HG03571 (cell line): ENCODE data around the gene CEP164.

Experiments
- ATAC-seq: cut with Tn5 transposase; IDR thresholded peaks from one replicate; pipeline ENCODE4 v1.9.1; 2021; ENCODE audit not compliant: unreplicated experiment

The CEP164 gene

DNA sequence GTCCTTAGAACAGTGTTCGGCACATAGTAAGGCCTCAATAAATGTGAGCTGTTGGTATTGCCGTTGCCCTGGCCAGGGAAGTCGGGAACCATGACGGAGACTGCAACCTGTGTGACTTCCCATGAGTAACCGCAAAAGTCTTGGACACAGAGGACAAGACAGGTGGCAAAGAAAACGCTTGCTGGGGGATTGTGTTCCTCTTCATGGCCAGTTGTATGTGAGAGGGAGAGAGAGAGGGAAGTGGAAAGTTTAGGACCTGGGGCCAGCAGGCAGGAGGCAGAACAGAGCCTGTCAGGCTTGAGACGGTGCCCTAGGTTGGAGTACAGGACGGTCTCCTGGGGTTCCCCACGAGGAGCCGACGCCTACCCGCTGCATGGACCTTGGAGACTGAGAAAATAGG is 90.2 kb downstream of the CEP164 start:
- ATAC-seq, result no peak

- ATAC-seq, result no peak
These were observed 91.3 kb downstream of the CEP164 start for GRCh38 chr11:117418737-117419481.

DNA sequence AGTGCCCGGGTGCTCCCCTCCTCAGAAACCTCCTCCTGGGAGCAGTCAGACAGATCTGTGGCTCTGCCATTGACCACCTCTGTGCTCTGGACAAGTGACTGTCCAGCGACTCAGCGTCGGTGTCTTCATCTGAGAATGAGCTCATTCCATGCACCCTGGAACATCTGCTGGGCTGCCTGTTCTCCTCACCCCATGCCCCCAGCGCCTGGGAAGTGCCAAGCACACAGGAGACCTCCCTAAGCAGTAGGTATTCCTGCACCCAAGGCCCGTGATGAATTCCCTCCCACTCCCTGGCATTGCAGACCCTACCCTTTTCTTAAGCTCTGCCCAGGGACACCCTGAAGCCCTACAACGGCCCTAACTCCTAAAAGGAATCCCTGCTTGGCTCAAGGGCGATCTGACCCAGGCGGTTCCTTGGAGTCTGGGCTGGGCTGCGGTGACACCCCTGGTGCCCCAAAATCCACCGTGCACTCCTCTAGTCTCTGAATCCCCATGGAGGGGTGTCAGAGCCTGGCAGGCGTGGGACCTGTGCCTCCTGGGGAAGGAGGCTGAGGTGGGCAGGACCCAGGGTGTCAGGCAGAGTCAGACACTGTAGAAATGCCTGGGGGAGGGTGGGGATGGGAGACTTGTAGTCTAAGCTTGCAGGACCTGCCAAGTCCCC is 92.0 kb downstream of the CEP164 start:
- ATAC-seq, result no peak

DNA sequence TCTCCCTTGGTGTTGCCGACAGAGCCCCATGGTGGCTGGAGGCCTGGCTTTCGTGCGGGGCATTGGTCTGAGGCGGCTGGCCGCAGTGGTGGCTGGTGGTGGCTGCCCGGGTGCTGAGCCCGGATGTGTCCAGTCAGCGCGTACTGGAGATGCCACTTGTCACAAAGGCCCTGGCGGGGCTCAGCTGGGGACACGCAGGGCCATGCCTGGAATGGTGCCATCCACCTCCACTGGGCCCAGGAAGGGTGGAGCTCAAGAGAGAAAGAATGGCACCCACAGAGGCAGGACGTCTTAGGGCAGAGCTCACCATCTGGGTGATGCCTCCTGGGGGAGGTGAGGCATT is 92.5 kb downstream of the CEP164 start:
- ATAC-seq, result no peak

DNA sequence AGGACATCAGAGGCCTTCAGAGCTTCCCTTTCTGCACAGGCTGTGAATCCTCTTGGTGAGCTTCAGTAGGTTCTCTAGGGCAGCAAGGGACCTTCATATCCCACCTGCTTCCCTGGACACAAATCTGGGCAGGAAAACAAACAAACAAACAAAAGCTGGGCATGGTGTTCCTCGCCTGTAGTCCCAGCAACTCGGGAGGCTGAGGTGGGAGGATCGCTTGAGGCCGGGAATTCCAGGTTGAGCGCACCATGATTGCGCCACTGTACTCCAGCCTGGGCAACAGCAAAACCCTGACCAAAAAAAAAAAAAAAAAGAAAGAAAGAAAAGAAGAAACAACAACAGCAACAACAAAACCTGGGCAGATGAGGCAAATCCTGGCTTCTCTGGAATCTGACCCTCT is 92.9 kb downstream of the CEP164 start:
- ATAC-seq, result no peak

DNA sequence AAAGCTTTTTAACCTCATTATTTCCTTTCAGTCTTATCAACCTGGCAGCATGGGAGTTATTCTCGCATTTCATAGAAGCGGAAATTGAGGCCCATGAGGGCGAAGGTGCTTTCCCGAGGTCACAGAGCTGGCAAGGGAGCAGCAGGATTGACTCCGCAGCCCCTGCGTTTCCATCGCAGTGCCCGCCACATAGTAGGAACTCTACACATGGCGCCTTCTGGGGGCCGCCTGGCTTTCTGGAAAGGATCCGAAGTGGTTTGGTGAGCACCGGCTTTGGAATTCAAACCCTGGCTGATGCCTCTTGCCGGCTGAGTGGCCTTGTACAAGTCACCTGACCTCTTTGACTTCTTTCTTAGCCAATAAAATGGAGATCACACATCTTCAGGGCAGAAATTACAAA is 93.4 kb downstream of the CEP164 start:
- ATAC-seq, result no peak

DNA sequence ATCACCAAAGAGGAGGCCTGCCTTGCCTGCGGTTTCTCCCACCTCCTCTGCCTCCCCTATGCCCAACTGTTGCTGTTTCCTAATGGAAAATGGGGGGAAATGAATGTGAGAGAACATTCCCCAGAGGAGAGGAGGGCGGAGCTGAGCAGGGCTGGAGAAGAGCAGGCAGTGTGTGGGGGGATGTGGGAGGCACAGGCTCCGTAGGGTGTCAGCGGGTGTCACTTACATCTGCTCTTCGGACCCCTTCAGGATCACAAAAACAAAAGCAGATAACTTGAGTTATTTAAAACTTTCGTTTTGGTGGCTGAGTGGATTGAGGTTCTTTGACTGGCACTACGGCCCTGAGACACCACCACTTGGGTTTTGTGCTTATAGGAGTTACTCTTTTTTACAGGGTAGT is 93.8 kb downstream of the CEP164 start:
- no peak for ATAC-seq

DNA sequence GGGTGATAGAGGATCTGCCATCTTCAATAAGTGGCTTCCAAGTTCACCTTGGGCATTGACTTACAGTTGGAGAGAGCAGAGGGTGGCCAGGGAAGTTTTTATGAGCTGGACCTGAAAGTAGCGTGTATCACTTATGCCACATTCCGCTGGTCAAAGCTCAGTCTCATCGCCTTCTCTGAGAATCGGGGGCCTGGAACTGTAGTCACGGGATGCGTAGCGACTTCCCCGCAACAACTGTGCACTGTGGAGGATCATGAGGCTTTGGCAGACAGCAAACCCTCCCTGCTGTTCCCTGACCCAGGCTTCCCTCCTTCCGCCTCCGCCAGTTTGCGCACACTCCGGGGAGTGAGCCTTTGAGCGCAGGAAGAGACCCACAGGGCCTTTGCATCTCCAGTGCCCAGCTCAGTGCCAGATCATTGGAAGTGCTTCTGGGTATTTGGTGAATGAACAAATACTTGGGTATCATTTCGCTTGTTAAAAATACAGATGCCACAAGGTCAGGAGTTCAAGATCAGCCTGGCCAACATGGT is 95.5 kb downstream of the CEP164 start:
- no peak for ATAC-seq

- ATAC-seq, result no peak
These were observed 97.1 kb downstream of the CEP164 start for GRCh38 chr11:117424781-117425180.

GRCh38 chr11:117425679-117426296 is 98.1 kb downstream of the CEP164 start:
- no peak for ATAC-seq

DNA sequence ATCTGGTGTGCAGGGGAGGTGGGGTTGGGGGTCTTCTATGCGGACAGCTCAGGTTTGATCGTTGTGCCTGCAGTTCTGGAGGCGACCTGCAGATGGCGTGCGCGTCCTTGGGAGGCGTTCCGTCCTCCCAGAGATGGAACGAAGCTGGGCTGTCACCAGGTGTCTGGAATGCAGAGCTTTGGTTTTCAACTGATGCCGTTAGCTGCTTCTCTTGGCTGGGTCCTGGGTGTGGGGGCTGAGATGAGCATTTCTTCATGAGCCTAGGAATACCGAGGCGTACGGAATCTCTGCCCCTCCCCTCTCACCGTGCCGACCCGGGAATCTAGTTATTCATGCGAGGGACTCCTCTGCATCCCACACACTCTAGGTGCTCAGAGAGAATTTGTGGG is 98.6 kb downstream of the CEP164 start:
- no peak for ATAC-seq

DNA sequence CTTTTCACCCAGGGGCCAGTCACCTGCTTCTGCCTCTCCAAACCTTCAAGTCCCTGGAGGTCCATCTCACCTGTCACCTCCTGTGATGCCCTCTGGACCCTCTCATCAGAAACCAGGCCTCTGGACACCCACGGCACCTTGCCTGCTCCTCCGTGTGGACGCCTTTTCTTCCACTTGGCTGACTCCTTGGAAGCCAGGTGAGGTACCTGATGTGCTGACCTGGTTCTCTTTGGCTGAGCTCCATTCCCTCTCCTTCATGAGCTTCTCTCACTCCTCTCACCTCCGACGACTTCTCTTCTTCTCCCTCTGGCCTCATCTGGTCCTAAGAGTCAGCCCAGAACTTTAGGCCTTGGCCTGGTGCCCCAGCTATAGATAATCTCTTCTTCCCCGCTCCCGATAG is 99.3 kb downstream of the CEP164 start:
- ATAC-seq, result no peak

- ATAC-seq, result no peak
These were observed 99.8 kb downstream of the CEP164 start for GRCh38 chr11:117427356-117427874.

DNA sequence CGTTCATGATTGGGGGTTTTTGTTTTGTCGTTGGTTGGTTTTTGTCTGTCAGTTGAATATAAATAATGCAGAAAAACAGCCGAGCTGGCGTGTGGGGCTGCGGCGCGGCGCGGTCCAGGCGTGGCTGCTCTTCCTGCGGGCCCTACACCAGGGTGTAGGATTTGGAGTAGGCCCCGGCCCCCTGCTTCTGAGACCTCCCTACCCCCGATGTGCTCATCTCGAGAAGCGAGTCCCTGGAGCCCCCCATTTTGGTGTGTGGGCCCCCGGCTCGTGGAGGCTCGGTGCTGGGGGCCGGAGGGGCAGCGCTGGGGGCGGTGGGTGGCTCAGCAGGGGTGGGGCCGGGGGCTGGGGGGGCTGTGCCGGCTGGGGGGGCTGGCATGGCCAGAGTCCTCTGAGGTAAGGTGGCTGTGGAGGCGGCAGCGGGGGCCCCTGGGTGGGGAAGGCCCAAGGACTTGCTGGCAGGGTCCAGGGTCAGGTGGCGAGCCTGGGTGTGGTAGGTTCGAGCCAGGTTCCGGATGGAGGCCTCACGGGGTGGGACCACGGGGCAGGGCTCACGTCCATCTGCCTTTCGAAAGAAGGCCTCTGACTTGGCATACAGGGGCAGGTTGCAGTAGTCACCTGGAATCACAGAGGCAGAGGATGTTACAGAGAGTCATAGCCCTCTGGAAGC is 100.7 kb downstream of the CEP164 start:
- ATAC-seq, result no peak

DNA sequence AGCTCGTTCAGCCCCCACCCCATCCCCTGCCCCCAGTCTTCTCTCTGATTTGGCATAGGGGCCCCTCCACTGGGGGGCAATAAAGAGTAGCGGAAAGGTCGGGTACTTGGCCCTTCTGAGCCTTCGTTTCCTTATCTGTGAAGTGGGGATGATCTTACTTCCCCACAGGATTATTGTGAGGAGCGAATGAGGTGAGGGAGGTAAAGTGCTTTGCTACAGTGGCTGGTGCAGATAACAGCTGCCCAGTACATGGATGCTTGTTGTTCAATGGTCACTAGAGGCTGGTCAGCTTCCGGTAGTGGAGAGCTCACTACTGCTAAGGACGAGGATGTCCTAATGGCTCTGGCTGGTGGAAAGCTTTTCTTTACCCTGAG is 101.2 kb downstream of the CEP164 start:
- ATAC-seq, result no peak

DNA sequence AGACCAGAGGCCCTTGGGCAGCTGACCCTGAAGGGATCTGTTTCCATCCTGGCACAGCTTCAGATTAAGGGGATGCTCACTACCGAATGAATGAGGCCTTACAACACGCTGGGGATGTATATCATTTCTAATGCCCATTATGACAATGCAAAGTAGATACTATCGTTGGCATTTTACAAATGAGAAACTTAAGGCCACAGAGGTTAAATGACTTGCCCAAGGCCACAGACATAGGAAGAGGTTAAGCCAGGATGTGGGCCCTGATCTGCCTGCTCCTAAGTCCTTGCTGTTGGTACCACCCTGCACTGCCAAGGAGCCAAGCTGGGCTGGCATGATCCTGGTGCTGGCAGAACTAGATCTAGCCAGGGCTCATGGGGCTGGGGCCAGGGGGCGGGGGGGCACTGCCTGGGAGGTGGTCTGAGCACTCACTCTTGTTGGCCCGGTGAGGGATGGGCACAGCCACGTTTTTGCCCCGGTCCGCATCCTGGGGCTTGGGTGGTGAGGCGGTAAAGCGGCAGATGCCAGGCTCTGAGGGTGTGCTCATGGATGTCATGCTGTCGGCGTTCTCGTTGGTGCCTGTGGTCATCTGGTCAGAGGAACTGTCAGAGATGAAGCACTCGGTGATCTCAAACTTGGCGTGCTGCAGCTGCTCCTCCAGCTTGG is 102.8 kb downstream of the CEP164 start:
- ATAC-seq, result no peak

DNA sequence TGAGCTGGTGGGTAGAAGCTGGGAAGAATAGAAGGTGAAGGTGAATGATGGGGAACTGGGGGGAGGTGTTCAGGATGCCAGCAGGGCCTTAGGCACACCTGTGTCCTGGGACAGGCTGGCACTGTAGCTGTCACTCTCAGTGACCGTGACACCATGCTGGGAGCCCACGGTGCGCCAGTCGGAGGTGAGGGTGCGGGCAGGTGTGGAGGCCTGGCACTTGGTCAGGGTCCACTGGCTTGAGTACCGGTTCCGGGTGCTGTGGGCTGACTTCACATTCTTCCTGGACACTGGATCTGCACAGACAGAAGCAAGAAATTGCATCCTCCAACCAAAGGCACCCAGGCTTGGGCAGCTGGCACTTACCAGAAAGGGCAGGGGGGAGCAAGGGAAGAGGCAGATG is 103.8 kb downstream of the CEP164 start:
- no peak for ATAC-seq

GRCh38 chr11:117433717-117434116 is 106.1 kb downstream of the CEP164 start:
- no peak for ATAC-seq

DNA sequence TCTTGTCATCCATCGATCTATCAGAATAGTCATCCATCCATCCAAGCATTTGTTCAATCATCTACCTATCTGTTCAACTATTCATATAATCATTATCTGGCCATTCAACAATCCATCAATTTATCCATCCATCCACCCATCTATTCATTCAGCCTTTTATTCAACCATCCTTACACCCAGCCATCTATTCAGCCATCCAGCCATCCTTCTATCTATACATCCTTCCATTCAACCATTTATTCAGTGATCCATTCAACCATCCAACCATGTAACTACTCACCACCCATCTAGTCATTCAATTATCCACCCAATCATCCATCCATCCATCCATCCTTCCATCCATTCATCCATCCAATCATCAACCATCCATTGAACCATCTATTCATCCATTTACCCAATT is 106.8 kb downstream of the CEP164 start:
- ATAC-seq, result no peak

DNA sequence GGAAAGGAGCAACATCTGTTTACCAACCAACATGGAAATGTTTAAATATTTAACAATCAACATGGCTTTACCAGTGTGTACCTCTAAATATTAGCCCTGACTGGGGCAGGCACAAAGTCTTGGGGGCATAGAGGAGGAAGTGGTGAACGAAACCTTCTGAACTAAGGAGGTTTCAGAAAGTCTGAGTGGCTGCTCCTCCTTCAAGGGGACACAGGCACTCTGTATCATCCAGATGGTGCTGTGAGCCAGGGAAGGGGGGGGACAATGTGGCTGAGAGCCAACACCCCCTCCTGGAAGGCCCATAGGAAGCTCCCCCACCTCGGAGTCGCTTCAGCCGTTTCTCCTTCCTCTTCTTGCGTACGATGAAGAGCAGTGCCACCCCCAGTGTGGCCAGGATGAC is 107.7 kb downstream of the CEP164 start:
- ATAC-seq, result no peak
